ENCODE data around the gene UFSP1.

DNA sequence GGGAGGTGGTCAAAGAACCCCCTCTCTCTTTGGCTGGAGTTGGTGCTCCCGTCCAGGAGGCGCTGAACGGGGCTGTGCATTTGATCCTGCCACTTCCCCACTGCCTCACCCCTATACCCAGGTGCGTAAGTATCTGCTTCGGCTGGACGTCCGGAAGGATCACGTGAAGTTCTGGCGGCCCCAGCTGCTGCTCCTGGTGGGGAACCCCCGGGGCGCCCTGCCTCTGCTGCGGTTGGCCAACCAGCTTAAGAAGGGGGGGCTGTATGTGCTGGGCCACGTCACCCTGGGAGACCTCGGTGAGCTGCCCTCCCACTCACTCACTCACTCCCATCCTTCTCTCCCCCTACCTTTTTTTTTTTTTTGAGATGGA lies 27.9 kb downstream of the UFSP1 start:
- TF ChIP-seq, protein P1, sequence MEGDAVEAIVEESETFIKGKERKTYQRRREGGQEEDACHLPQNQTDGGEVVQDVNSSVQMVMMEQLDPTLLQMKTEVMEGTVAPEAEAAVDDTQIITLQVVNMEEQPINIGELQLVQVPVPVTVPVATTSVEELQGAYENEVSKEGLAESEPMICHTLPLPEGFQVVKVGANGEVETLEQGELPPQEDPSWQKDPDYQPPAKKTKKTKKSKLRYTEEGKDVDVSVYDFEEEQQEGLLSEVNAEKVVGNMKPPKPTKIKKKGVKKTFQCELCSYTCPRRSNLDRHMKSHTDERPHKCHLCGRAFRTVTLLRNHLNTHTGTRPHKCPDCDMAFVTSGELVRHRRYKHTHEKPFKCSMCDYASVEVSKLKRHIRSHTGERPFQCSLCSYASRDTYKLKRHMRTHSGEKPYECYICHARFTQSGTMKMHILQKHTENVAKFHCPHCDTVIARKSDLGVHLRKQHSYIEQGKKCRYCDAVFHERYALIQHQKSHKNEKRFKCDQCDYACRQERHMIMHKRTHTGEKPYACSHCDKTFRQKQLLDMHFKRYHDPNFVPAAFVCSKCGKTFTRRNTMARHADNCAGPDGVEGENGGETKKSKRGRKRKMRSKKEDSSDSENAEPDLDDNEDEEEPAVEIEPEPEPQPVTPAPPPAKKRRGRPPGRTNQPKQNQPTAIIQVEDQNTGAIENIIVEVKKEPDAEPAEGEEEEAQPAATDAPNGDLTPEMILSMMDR (IDR thresholded peaks at IDR 0.05) = no peak
- TF ChIP-seq POLR2A (IDR thresholded peaks at IDR 0.05) = no peak
